B cell (primary cell): Measurements from ENCODE around the gene ACBD5. TPM values are rescaled to one million over a fixed set of nuclear protein-coding genes. Genes with fewer than 3 reads are reported as not detected.

Experiments used
- ATAC-seq: fragments of 200-7000 bp; cut with Tn5 transposase; one replicate; pipeline ENCODE4 v1.10.0; 2021; ENCODE audit warnings: low read depth, mild to moderate bottlenecking, moderate number of reproducible peaks, moderate library complexity
- CTCF ChIA-PET: fragments of 350-600 bp; sonication (Branson Sonifier 250); formaldehyde crosslinking; loops from one replicate; lab custom pipeline; 2021; ENCODE audit warnings: antibody characterized with exemption, inconsistent platforms; lab: Charles Lee
- POLR2A ChIA-PET: fragments of 350-600 bp; sonication (Branson Sonifier 250); formaldehyde crosslinking; loops from one replicate; lab custom pipeline; 2021; ENCODE audit warnings: antibody characterized with exemption; lab: Charles Lee
- DNase-seq: peaks from one replicate; pipeline ENCODE4 v3.0.0; 2013
- H2AFZ ChIP-seq: 2 replicates; pipeline ENCODE4 v1.6.1; 2012; ENCODE audit warnings: mild to moderate bottlenecking, low read depth, low read length; ENCODE audit not compliant: insufficient read depth, poor library complexity, severe bottlenecking
- H3K27ac ChIP-seq, 2 donors: 1 replicate in 1 of 2; 2 replicates in 1 of 2; pipeline ENCODE4 v1.5.1; 2012 to 2013; ENCODE audit warnings: low read length in 2 of 2, mild to moderate bottlenecking in 2 of 2, moderate library complexity in 1 of 2
- H3K27me3 ChIP-seq, 4 experiments: fragments of 200-600 bp in 1 of 4; sonication (generic) in 1 of 4; replicated peaks in 1 of 4; 1 replicate in 2 of 4; 2 replicates in 2 of 4; pipeline versions ENCODE4 v1.6.1 to v1.7.0; 2013 to 2016; ENCODE audit warnings: low read length in 3 of 4, mild to moderate bottlenecking in 2 of 4, mixed read lengths in 1 of 4, moderate library complexity in 1 of 4; ENCODE audit not compliant: insufficient read depth in 4 of 4, control insufficient read depth in 3 of 4; ENCODE audit errors: control extremely low read depth in 1 of 4
- H3K36me3 ChIP-seq, 2 experiments: replicated peaks in 1 of 2; 1 replicate in 1 of 2; 2 replicates in 1 of 2; pipeline versions ENCODE4 v1.6.1 to v1.7.1; 2013; ENCODE audit warnings: low read length in 1 of 2; ENCODE audit not compliant: insufficient read depth in 2 of 2, control insufficient read depth in 1 of 2; ENCODE audit errors: control extremely low read depth in 1 of 2, extremely low read depth in 1 of 2
- H3K4me1 ChIP-seq, 2 donors: fragments of 200-600 bp in 1 of 2; sonication (generic) in 1 of 2; 1 replicate in 1 of 2; 2 replicates in 1 of 2; pipeline versions ENCODE4 v1.5.1 to v1.6.1; 2013 to 2017; ENCODE audit warnings: low read length in 2 of 2; ENCODE audit not compliant: control insufficient read depth in 2 of 2, insufficient read depth in 2 of 2
- H3K4me2 ChIP-seq: replicated peaks from 2 replicates; pipeline ENCODE3; 2012; ENCODE audit warnings: mild to moderate bottlenecking, low read depth, low read length; ENCODE audit not compliant: poor library complexity, severe bottlenecking
- H3K4me3 ChIP-seq, 5 experiments: fragments of 200-600 bp in 1 of 5; sonication (generic) in 1 of 5; 1 replicate in 3 of 5; 2 replicates in 2 of 5; pipeline versions ENCODE4 v1.5.1 to v1.7.0; 2011 to 2016; ENCODE audit warnings: low read length in 4 of 5, mild to moderate bottlenecking in 4 of 5, low read depth in 2 of 5, control low read depth in 1 of 5, moderate library complexity in 1 of 5; ENCODE audit not compliant: insufficient read depth in 1 of 5; ENCODE audit errors: control extremely low read depth in 1 of 5, extremely low read depth in 1 of 5
- H3K79me2 ChIP-seq: fragments of 200-600 bp; sonication (generic); one replicate; pipeline ENCODE4 v1.6.0; 2016; ENCODE audit warnings: low read length; ENCODE audit not compliant: control insufficient read depth, insufficient read depth
- H3K9ac ChIP-seq: fragments of 200-600 bp; sonication (generic); 2 replicates; pipeline ENCODE4 v1.6.1; 2017; ENCODE audit warnings: mild to moderate bottlenecking, low read length, moderate library complexity
- H3K9me3 ChIP-seq, 3 donors: one replicate each; pipeline versions ENCODE4 v1.6.1 to v1.7.1; 2013; ENCODE audit warnings: low read length in 2 of 3; ENCODE audit not compliant: control insufficient read depth in 2 of 3, insufficient read depth in 1 of 3; ENCODE audit errors: control extremely low read depth in 1 of 3
- H4K20me1 ChIP-seq: 2 replicates; pipeline ENCODE4 v1.6.0; 2012; ENCODE audit warnings: mild to moderate bottlenecking, low read length; ENCODE audit not compliant: insufficient read depth, control insufficient read depth, poor library complexity, severe bottlenecking
- H3K27ac Mint-ChIP-seq: one replicate; pipeline ENCODE4 v1.8.0; 2021; ENCODE audit warnings: mixed read lengths
- H3K27me3 Mint-ChIP-seq: one replicate; pipeline ENCODE4 v1.8.0; 2021; ENCODE audit warnings: mixed read lengths
- H3K4me1 Mint-ChIP-seq: one replicate; pipeline ENCODE4 v1.8.0; 2021; ENCODE audit warnings: mixed read lengths
- H3K4me3 Mint-ChIP-seq: one replicate; pipeline ENCODE4 v1.8.0; 2021; ENCODE audit warnings: mixed read lengths
- H3K9me3 Mint-ChIP-seq: one replicate; pipeline ENCODE4 v1.8.0; 2022; ENCODE audit warnings: mixed read lengths; ENCODE audit not compliant: insufficient read depth
- EZH2 ChIP-seq: IDR thresholded peaks from 2 replicates; pipeline ENCODE4 v1.6.1; 2012; ENCODE audit warnings: borderline replicate concordance, low read depth, mild to moderate bottlenecking, moderate library complexity, low read length; ENCODE audit not compliant: insufficient read depth, poor library complexity, severe bottlenecking
- WGBS: methylation state at CpG from one replicate; pipeline ENCODE4 v1.1.5; 2013; ENCODE audit warnings: missing lambda C conversion rate; ENCODE audit not compliant: insufficient coverage; 5-methylcytosine and 5-hydroxymethylcytosine counted together
- intact Hi-C: fragments of 100-400 bp; cut with micrococcal nuclease; formaldehyde crosslinking; loops from one replicate; pipeline ENCODE4 v1.10.0; 2022
- polyA plus RNA-seq: library from polyadenylated mRNA; depleted of rRNA; stranded (reverse); fragments of >200 nt; gene quantifications from 2 replicates; pipeline ENCODE4 v1.2.3, GENCODE V29; 2012
- total RNA-seq, 2 donors: library from RNA; stranded (reverse); fragments of 120-200 nt in 1 of 2; gene quantifications; 1 replicate in 1 of 2; 2 replicates in 1 of 2; pipeline versions ENCODE4 v1.2.3 to v1.2.4, GENCODE V29; 2013 to 2022
- TF ChIP-seq, protein P1 (sequence below): fragments of 200-600 bp; IDR thresholded peaks from one replicate; pipeline ENCODE4 v1.8.0; 2022; ENCODE audit warnings: antibody characterized with exemption, mild to moderate bottlenecking

Gene ACBD5
- total and polyA plus RNA-seq, 2 donors (not counting 1 experiment from before 2014, with no cell fraction given), result 8.2 to 24.0 TPM

- peak overlapping the region; percentile 93 to 97 for H3K27ac ChIP-seq
- WGBS, result 8% methylated on average over 5 of the region's 12 CpGs
- Mint-ChIP-seq H3K4me3 (peak overlapping the region; percentile 95), H3K9me3 (no peaks in the 10 kb centered on the region), H3K27ac (peak overlapping the region; percentile 100), H3K4me1 (peaks cover 41% of the 10 kb centered on the region), H3K27me3 (no peaks in the 10 kb centered on the region)
- H3K36me3 ChIP-seq, result no peaks in the 10 kb centered on the region
- TF ChIP-seq, protein P1, sequence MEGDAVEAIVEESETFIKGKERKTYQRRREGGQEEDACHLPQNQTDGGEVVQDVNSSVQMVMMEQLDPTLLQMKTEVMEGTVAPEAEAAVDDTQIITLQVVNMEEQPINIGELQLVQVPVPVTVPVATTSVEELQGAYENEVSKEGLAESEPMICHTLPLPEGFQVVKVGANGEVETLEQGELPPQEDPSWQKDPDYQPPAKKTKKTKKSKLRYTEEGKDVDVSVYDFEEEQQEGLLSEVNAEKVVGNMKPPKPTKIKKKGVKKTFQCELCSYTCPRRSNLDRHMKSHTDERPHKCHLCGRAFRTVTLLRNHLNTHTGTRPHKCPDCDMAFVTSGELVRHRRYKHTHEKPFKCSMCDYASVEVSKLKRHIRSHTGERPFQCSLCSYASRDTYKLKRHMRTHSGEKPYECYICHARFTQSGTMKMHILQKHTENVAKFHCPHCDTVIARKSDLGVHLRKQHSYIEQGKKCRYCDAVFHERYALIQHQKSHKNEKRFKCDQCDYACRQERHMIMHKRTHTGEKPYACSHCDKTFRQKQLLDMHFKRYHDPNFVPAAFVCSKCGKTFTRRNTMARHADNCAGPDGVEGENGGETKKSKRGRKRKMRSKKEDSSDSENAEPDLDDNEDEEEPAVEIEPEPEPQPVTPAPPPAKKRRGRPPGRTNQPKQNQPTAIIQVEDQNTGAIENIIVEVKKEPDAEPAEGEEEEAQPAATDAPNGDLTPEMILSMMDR, result no peak
- TF ChIP-seq EZH2, result no peak
- H3K9me3 ChIP-seq, result no peaks in the 10 kb centered on the region
- H3K4me1 ChIP-seq, result peaks cover 17 to 27% of the 10 kb centered on the region in 2 donors
- H3K9ac ChIP-seq, result peak overlapping the region; percentile 95
- peak overlapping the region; percentile 89 for H3K4me2 ChIP-seq
- peak overlapping the region; percentile 78 to 97 (median 91) for H3K4me3 ChIP-seq
- DNase-seq (peak; percentile 89), ATAC-seq (peak; percentile 25)
- intact Hi-C loops, result loop anchor here (1.0 to 5.0 kb wide), 10 partner anchors 9 to 1059 kb away; partner anchors contain the start of genes ANKRD26, APBB1IP, MPP7 and PDSS1
- no peaks in the 10 kb centered on the region for H4K20me1 ChIP-seq
- ChIA-PET CTCF (interaction anchor here (0.6 to 2.5 kb wide), 8 partner anchors 9 to 382 kb away, joined by 3 to 14 read pairs (median 4); partner anchors contain the start of genes ABI1, MASTL and YME1L1), POLR2A (interaction anchor here (0.6 to 2.0 kb wide), 7 partner anchors 9 to 765 kb away, joined by 3 to 30 read pairs (median 4); partner anchors contain the start of genes MASTL, RAB18 and YME1L1)
- H3K27me3 ChIP-seq, result no peaks in the 10 kb centered on the region
- H3K79me2 ChIP-seq, result peaks cover 19% of the 10 kb centered on the region
- H2AFZ ChIP-seq, result peak overlapping the region; percentile 85
These were observed 2.5 kb upstream of the ACBD5 start for GRCh38 chr10:27242951-27243551.
